Stimulated activated CD8-positive, alpha-beta memory T cell treated with anti-CD3 and anti-CD28 coated beads, Interleukin-7, amount 100 ng/mL, for 4 hours (primary cell): ENCODE measurements around the gene DPP6.

ENCODE experiments used
- DNase-seq, 2 donors: peaks; one replicate each; pipeline ENCODE4 v3.0.0-alpha.2; 2020; ENCODE audit warnings: low read depth in 2 of 2

DPP6 gene

GRCh38 chr7:154877031-154877430, 824.8 kb downstream of the DPP6 start:
- DNase-seq: no peak

DNA sequence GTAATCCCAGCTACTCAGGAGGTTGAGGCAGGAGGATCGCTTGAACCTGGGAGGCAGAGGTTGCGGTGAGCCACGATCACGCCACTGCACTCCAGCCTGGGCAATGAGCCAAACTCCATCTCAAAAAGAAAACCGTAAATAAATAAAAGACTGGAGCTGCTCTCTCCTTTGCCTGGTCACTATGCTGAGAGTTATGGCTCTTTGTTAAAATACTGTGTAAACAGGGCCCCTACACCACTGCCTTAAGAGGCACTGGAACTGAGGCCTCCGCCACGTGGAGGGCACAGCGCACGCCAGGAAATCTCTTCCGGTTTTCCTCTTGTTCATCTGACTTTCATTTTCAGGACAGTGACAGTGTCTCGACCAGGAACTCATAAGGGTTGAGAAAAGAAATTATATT, 827.4 kb downstream of the DPP6 start:
- DNase-seq: no peak

DNA sequence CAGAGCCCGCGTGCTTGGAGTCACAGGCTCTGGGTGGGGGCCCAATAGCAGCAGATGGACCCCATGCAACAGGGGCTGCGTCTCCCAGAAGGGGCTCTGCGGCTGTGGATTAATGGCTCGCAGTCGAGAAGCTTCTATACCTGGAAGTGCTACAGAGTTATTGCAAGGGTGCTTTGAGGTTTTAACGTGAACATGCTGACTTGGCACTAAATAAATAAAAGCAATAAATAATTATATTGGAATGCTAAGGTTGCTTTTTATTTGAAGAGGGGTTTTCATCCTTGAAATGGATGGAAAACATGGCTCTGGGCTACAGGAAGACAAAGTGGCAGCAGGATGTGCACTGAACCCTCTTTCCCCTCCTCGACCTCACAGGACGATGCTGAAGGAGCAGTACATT, 828.3 kb downstream of the DPP6 start:
- no peak for DNase-seq

- DNase-seq: no peak
Measured at GRCh38 chr7:154881026-154881425, 828.8 kb downstream of the DPP6 start.

DNA sequence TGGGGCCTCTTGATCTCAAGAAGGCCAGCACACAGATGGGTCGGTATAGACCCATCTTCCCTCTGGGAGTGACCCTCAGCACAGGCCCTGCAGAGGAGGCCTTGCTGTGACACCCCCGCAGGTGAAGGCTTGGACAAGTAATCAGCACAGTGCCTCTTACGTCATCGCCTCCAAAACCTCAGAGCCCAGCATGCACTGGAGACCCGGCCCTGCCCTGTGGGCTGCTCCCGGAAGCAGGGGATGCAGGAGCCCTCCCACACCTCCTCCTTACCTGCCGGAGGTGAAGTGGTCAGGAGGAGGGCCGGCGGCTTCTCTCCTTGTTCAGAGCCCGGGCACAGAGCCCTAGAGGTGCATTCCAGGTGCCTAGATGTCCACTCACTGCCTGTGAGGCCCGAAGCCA, 829.3 kb downstream of the DPP6 start:
- no peak for DNase-seq

DNA sequence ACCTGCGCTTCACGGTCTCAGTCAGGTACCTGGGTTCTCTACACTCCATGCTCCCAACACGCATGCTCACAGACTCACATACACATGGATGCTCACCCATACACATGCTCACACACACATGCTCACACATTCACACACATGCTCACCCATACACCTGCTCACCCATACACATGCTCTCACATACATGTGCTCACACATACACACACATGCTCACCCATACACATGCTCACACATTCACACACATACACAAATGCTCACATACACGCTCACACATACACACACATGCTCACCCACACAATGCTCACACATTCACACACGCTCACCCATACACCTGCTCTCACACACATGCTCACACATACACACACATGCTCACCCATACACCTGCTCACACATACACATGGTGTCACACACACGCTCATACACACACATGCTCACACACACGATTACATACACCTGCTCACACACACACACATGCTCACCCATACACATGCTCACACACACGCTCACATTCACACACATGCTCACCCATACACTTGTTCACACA, 830.8 kb downstream of the DPP6 start:
- DNase-seq: no peak

DNA sequence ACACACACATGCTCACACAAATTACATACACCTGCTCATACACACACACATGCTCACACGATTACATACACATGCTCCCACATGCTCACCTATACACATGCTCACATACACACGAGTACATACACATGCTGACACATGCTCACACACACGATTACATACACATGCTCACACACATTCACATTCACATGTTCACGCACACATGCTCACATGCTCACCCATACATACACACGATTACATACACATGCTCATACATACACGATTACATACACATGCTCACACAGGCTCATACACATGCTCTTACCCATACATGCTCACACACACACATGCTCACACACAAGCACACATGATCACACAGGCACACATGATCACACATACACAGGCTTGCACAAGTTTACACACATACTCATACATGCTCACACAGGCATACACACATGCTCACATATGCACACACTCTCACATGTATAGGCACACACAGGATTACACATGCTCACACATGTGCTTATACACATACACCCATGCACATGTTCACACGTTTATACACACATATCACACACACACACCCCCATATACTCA, 832.2 kb downstream of the DPP6 start:
- DNase-seq: no peak

- DNase-seq: no peak
Measured at GRCh38 chr7:154886591-154886990, 834.4 kb downstream of the DPP6 start.

GRCh38 chr7:154888690-154889089, 836.5 kb downstream of the DPP6 start:
- no peak for DNase-seq

DNA sequence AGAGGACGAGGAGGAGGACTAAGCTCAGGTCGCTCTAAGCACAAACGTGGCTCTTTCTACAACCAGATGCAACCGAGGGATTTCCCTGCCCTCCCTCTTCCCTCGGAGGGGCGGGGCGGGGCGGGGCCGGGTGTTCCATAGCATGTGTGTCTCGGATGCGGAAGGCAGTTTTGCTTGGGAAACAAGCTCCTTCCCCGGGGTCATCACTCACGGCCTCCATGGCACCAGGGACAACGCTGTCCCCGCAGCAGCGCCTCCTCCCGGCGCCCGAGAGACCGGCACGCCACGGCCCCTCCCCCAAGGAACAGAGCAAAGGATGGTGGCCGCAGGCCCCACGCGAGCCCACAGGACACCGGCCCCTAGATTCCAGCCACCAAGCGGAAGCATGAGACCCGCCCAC, 840.3 kb downstream of the DPP6 start:
- no peak for DNase-seq

- DNase-seq: no peak
Measured at GRCh38 chr7:154896076-154896475, 843.9 kb downstream of the DPP6 start.

- no peak for DNase-seq
Measured at GRCh38 chr7:154898973-154899855, 847.0 kb downstream of the DPP6 start.

- no peak for DNase-seq
Measured at GRCh38 chr7:154899862-154900261, 847.7 kb downstream of the DPP6 start.

DNA sequence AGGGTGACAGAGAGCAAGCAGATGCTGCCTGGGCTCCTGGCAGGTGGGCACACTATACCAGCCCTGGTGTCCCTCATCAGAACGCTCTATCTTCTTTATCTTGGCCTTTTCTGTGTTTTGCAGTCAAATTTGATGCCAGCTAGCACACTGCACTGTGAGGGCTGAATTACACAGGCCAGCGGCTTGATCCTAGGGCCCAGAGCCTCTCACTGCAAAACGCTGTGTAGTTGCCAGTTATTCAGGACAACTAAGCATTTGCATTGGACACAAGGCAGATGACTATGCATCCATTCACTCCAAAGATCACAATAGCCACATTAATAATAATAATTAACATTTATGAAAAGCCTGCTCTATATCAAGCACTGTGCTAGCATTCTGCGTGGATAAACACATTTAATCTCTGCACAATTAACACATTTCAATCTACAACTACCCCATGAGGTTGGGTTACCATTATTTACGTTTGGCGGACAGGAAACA, 850.4 kb downstream of the DPP6 start:
- DNase-seq: no peak

DNA sequence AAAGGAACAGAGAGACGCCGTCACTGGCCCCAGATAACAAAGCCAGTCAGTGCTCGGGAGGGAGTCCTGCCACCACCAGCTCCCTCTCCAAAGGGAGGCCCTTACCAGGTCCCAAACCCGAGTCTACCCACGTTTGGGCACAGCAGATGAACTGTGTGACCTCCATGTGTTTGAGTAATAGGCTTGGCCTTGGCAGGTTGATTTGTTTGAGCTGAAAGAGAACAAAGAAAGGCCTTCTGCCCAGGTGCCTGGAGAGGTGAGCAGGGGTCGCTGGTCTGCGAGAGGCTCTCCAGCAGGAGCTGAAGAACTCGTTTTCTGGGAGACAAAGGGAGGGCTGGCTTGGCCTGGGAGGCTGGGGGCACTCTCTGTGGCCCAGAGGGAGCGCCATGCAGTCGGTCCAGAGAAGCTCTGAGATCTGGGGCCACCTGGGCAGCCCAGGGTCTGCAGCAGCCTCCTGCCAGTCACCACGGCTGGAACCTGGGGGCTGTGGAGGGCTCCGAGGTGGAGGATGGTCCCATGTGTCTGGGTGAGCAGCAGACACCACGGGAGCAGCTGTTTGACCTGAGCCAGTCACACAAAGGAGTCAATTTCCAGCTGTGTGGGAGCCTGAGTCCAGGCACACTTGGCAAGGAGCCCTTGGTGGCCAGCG, 851.0 kb downstream of the DPP6 start:
- no peak for DNase-seq

GRCh38 chr7:154905146-154905545, 852.9 kb downstream of the DPP6 start:
- DNase-seq: no peak

DNA sequence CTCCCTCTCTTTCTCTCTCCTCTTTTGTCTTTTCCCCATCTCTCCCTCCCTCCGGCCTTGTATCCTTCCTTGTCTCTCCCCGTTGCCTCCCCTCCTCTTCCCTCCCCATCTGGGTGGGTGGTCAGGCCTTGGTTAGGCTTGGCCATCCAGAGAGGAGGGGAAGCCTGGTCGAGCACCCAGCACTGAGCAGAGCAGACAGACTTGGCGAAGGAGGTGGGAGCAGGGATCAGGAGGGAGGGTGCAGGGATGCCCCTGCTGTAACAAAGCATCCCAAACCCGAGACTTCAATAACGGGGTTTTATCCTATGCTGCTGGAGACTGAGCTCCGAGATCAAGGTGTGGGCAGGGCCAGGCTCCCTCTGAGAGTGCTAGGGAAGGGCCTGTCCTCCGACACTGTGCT, 853.4 kb downstream of the DPP6 start:
- no peak for DNase-seq

- no peak for DNase-seq
Measured at GRCh38 chr7:154906201-154906600, 854.0 kb downstream of the DPP6 start.

DNA sequence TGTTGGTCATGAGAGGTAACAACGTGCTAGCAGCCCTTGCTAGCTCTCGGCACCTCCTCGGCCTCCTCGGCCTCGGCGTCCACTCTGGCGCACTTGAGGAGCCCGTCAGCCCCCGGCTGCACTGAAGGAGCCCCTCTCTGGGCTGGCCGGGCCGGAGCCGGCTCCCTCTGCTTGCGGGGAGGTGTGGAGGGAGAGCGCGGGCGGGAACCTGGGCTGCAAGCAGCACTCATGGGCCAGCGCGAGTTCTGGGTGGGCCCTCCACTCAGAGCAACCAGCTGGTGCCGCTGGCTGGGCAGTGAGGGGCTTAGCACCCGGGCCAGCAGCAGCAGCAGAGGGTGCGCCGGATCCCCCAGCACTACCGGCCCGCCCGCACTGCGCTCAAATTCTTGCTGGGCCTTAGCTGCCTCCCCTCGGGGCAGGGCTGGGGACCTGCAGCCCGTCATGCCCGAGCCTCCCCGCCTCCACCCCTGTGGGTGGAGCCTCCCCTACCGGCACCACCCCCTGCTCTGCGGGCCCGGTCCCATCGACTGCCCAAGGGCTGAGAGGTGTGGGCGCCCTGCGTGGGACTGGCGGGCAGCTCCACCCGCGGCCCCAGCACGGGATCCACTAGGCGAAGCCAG, 854.6 kb downstream of the DPP6 start:
- no peak for DNase-seq

DNA sequence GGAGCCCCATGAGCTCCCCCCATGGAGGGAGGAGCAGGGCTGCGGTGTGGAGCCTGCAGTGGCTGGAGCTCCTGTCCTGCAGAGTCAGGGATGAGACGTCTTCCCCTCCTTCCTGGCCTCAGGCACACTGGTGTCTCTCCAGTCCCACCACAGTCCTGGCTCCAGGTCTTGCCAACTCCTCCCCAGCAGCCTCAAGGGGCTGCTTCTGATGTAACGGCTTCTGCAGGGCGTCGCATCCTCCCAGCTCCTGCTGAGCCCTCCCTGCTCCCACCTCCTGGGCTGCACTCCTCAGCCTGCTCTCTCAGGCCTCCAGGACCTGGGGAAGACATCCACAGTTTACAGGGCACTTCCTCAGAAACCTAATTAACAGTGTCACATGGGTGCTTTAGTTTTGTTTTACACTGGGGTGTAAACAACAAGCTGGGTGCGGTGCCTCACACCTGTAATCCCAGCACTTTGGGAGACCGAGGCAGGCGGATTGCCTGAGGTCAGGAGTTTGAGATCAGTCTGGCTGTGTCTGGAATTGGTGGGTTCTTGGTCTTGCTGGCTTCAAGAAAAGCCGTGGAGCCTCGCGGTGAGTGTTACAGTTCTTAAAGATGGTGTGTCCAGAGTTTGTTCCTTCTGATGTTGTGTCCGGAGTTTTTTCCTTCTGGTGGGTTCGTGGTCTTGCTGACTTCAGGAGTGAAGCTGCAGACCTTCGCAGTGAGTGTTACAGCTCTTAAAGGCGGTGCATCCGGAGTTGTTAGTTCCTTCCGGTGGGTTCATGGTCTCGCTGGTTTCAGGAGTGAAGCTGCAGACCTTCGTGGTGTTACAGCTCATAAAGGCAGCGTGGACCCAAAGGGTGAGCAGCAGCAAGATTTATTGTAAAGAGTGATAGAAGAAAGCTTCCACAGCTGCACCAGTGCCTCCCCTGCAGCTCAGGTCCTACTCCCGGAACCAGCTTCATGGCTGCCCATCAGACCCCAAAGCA, 855.7 kb downstream of the DPP6 start:
- no peak for DNase-seq
